ENCODE measurements around the gene F2R. TPM values are rescaled to one million over a fixed set of nuclear protein-coding genes. Genes with fewer than 3 reads are reported as not detected.

Gene F2R
- total and polyA plus RNA-seq, 4 donors, result 4.2 to 31.8 (median 13.7) TPM

- TF ChIP-seq CTCF (IDR thresholded peaks at IDR 0.05; ENCODE audit: control extremely low read depth, extremely low read depth), result no peak
- H3K27ac ChIP-seq (ENCODE audit: low read depth in 1 of 2, low read length in 1 of 2), result no peak overlapping the region
- 73 to 84% methylated on average over 13 of the region's 13 CpGs for WGBS, 2 donors
- H3K27me3 ChIP-seq (ENCODE audit: control insufficient read depth in 3 of 3, insufficient read depth in 3 of 3, low read length in 2 of 3), result peaks cover 0 to 2% (median 0%) of the 10 kb centered on the region in 3 donors
- H3K36me3 ChIP-seq (ENCODE audit: control insufficient read depth in 4 of 4, insufficient read depth in 4 of 4, low read length in 4 of 4), result no peaks in the 10 kb centered on the region
- H3K9ac ChIP-seq (ENCODE audit: insufficient read depth in 1 of 2, low read length in 2 of 2), result no peak overlapping the region
- H3K4me1 ChIP-seq (ENCODE audit: control insufficient read depth in 5 of 5, insufficient read depth in 5 of 5, low read length in 5 of 5), result peaks cover 0 to 17% (median 0%) of the 10 kb centered on the region in 5 donors
- H3K9me3 ChIP-seq (ENCODE audit: control insufficient read depth in 4 of 4, insufficient read depth in 3 of 4, low read length in 3 of 4), result peaks cover 0 to 1% (median 0%) of the 10 kb centered on the region in 4 donors
- ATAC-seq (ENCODE audit: insufficient read depth, low FRiP score) (no peak), DNase-seq (no peak)
- no peak overlapping the region for H3K4me3 ChIP-seq
Observed at GRCh38 chr5:76747706-76748105, 31.8 kb downstream of the F2R start.

GRCh38 chr5:76751291-76751690 is 35.4 kb downstream of the F2R start:
- no peak for TF ChIP-seq CTCF (IDR thresholded peaks at IDR 0.05; ENCODE audit: control extremely low read depth, extremely low read depth)
- no peaks in the 10 kb centered on the region for H3K4me1 ChIP-seq (ENCODE audit: control insufficient read depth in 5 of 5, insufficient read depth in 5 of 5, low read length in 5 of 5)
- H3K9me3 ChIP-seq (ENCODE audit: control insufficient read depth in 4 of 4, insufficient read depth in 3 of 4, low read length in 3 of 4), result peaks cover 0 to 1% (median 0%) of the 10 kb centered on the region in 4 donors
- no peak overlapping the region for H3K9ac ChIP-seq (ENCODE audit: insufficient read depth in 1 of 2, low read length in 2 of 2)
- peaks cover 0 to 2% (median 0%) of the 10 kb centered on the region in 3 donors for H3K27me3 ChIP-seq (ENCODE audit: control insufficient read depth in 3 of 3, insufficient read depth in 3 of 3, low read length in 2 of 3)
- ATAC-seq (ENCODE audit: insufficient read depth, low FRiP score) (no peak), DNase-seq (no peak)
- H3K36me3 ChIP-seq (ENCODE audit: control insufficient read depth in 4 of 4, insufficient read depth in 4 of 4, low read length in 4 of 4), result no peaks in the 10 kb centered on the region
- H3K27ac ChIP-seq (ENCODE audit: low read depth in 1 of 2, low read length in 1 of 2), result no peak overlapping the region
- WGBS, 2 donors, result 93 to 94% methylated on average over 5 of the region's 5 CpGs
- H3K4me3 ChIP-seq, result no peak overlapping the region

- no peaks in the 10 kb centered on the region for H3K9me3 ChIP-seq (ENCODE audit: control insufficient read depth in 4 of 4, insufficient read depth in 3 of 4, low read length in 3 of 4)
- H3K27ac ChIP-seq (ENCODE audit: low read depth in 1 of 2, low read length in 1 of 2), result no peak overlapping the region
- TF ChIP-seq CTCF (IDR thresholded peaks at IDR 0.05; ENCODE audit: control extremely low read depth, extremely low read depth), result no peak
- peaks cover 0 to 3% (median 2%) of the 10 kb centered on the region in 3 donors for H3K27me3 ChIP-seq (ENCODE audit: control insufficient read depth in 3 of 3, insufficient read depth in 3 of 3, low read length in 2 of 3)
- no peaks in the 10 kb centered on the region for H3K36me3 ChIP-seq (ENCODE audit: control insufficient read depth in 4 of 4, insufficient read depth in 4 of 4, low read length in 4 of 4)
- H3K9ac ChIP-seq (ENCODE audit: insufficient read depth in 1 of 2, low read length in 2 of 2), result no peak overlapping the region
- H3K4me3 ChIP-seq, result no peak overlapping the region
- WGBS, 2 donors, result 89% methylated on average over 3 of the region's 3 CpGs
- no peaks in the 10 kb centered on the region for H3K4me1 ChIP-seq (ENCODE audit: control insufficient read depth in 5 of 5, insufficient read depth in 5 of 5, low read length in 5 of 5)
- DNase-seq (no peak), ATAC-seq (ENCODE audit: insufficient read depth, low FRiP score) (no peak)
Observed at GRCh38 chr5:76754668-76755078, 38.7 kb downstream of the F2R start.

Data from lung (tissue), 12 donors.